ENCODE measurements around the gene MYEOV.

The MYEOV gene

GRCh38 chr11:69298267-69299022 lies 4.5 kb downstream of the MYEOV start:
- peak overlapping the region in 2 of 7 experiments; percentile 4 to 5 for H3K4me3 ChIP-seq
- peak overlapping the region in 20 of 21 experiments; percentile 4 to 85 (median 74) for H3K27ac ChIP-seq

DNA sequence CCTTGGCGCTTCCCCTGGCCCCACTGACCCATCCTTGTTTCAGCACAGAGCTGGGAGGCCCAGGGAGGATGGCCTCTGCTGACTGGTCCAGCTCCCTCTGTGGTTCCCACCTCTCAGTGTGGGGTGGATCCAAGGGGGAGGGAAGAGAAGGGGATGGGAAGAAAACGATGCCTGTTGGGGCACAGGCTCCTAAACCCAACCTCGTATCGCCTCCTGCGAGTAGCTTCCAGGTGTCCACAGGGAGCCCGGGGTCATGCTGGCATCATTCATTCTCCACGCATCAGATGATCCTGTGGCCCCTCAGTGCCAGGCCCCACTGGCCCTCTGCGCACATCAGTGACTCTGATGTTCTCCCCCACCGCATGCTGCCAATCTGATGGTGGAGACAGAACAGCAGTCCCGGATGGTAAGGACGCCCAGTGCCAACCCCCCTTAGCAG lies 5.1 kb downstream of the MYEOV start:
- peak overlapping the region in 19 of 21 experiments; percentile 3 to 85 (median 74) for H3K27ac ChIP-seq
- H3K4me3 ChIP-seq, result no peak overlapping the region

GRCh38 chr11:69299572-69299971 lies 5.6 kb downstream of the MYEOV start:
- Histone ChIP-seq H3K27ac (peak overlapping the region in 7 of 21 experiments; percentile 3 to 82 (median 55)), H3K4me3 (no peak overlapping the region)

GRCh38 chr11:69300120-69301060 lies 6.4 kb downstream of the MYEOV start:
- Histone ChIP-seq H3K4me3 (no peak overlapping the region), H3K27ac (peak overlapping the region in 8 of 21 experiments; percentile 10 to 82 (median 52))

DNA sequence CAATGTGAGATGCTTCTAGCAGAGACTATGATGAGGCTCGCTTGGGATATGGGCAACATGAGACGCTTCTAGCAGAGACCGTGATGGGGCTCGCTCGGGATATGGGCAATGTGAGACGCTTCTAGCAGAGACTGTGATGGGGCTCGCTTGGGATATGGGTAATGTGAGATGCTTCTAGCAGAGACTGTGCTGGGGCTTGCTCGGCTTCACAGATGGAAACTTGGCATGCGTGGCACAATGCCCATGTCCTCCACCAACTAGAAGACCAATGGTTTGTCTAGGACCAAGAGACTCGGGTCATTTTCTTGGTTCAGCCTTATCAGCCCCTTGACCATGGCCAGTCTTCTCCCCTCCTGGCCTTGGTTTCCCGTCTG lies 7.1 kb downstream of the MYEOV start:
- Histone ChIP-seq H3K27ac (peak overlapping the region in 3 of 21 experiments; percentile 4 to 82 (median 61)), H3K4me3 (no peak overlapping the region)

- H3K27ac ChIP-seq, result peak overlapping the region in 13 of 21 experiments; percentile 0 to 82 (median 29)
- no peak overlapping the region for H3K4me3 ChIP-seq
Measured at GRCh38 chr11:69301455-69302401, 7.8 kb downstream of the MYEOV start.

- Histone ChIP-seq H3K27ac (peak overlapping the region in 11 of 21 experiments; percentile 4 to 82 (median 32)), H3K4me3 (no peak overlapping the region)
Measured at GRCh38 chr11:69302447-69303020, 8.6 kb downstream of the MYEOV start.

DNA sequence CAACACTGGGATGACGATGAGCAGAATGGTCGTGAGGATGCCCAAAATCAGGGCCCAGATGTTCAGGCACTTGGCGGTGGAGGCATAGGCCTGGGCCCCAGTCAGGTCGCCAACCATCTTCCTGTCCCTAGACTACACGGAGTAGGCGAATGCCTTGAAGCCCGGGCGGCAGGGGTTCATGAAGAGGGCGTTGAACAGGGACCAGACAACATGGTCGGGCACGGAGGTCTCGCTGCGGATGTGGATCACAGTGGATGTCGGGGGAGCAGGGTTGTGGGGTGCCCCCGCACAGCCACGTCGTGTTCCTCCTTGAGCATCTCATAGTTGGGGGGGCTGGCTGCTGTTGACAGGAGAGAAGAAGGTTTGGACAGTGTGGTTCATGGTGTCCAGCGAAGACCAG lies 9.5 kb downstream of the MYEOV start:
- H3K4me3 ChIP-seq, result no peak overlapping the region
- H3K27ac ChIP-seq, result no peak overlapping the region

DNA sequence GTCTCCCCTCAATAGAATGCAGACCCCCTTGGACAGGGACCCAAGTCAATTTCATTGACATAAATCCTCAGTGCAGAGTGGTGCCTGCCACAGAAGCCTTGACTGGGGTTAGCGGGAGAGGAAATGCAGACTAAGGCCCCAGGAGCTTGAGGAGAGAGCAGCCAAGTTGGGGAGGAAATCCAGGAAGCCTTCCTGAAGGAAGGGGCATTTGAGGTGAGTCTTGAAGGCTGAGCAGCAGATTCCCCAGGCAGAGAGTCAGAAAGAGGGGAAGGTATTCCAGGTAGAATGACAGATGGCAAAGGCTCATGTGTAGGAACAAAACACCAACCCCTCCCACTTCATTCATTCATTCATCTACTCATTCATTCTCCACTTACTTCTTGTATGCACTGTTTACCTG lies 10.3 kb downstream of the MYEOV start:
- H3K27ac ChIP-seq, result no peak overlapping the region
- H3K4me3 ChIP-seq, result no peak overlapping the region

- H3K4me3 ChIP-seq, result no peak overlapping the region
- H3K27ac ChIP-seq, result no peak overlapping the region
Measured at GRCh38 chr11:69304686-69305085, 10.7 kb downstream of the MYEOV start.

GRCh38 chr11:69305885-69306540 lies 12.1 kb downstream of the MYEOV start:
- Histone ChIP-seq H3K27ac (no peak overlapping the region), H3K4me3 (no peak overlapping the region)

DNA sequence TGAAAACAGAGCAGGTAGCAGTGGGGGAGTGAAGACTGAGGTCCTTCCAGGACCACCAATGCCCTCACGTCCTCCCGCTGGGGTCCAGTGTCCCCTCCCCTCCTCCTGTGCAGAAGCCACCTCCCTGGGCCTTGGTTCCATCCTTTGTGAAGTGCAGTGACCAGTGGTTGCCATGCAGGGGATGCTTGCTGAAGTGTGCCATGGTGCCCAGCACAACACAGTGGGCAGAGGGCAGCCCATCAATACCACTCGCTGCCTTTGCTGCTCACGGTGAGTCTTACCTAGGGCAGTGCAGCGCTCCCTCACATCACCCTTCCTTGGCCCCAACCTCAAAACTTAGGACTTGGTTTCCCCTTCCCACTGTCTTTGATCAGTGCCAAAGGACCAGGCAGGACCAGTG lies 12.9 kb downstream of the MYEOV start:
- Histone ChIP-seq H3K27ac (no peak overlapping the region), H3K4me3 (no peak overlapping the region)

- no peak overlapping the region for H3K4me3 ChIP-seq
- no peak overlapping the region for H3K27ac ChIP-seq
Measured at GRCh38 chr11:69307421-69307820, 13.5 kb downstream of the MYEOV start.

DNA sequence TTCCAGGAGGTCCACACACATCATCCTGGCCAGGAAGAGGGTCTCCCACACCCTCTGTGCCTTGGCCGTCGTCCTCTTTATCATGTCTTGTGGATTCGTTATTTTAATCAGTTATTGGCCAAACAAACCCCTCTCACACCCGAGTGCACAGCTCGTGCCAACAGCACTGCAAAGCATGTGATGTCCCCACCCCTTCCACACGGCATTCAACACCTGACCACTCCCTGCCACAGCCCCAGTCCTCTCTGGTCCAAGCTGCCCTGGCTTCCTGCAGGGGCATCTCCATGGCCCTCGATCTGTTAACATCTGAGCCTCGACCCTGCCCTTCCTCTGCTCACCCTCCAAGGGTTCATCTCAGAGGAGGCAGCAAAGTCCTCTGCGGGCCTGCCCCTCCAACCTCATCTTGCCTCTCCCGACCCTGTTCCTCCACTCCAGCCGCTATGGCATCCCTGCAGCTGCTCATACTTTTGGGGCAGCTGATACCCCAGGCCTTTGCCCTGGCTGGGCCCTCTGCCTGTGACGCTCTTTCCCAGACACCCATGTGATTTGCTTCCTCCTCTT lies 14.0 kb downstream of the MYEOV start:
- H3K27ac ChIP-seq, result no peak overlapping the region

DNA sequence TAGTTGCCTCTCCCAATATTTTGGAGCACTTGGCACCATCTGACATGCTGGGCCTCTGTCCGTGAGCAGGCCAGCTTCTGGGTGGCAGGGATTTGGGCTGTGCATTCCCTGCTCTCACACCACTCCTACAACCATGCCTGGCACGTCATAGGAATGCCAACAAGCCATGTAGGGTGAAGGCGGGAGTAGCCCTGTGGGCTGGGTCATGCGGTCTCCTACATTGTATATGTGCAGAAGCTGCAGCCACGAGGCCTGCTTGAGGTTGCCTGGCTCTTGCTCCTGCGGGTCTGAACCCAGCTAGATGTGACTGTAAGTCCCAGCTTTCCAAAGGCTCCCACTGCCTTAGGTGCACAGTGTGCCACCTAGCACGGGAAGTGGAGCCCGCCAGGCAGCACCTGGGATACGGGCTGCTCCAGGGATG lies 14.5 kb downstream of the MYEOV start:
- no peak overlapping the region for H3K4me3 ChIP-seq
- H3K27ac ChIP-seq, result no peak overlapping the region

More for the DNA sequence above, 14.0 kb downstream of the MYEOV start:
- no peak overlapping the region for H3K4me3 ChIP-seq

DNA sequence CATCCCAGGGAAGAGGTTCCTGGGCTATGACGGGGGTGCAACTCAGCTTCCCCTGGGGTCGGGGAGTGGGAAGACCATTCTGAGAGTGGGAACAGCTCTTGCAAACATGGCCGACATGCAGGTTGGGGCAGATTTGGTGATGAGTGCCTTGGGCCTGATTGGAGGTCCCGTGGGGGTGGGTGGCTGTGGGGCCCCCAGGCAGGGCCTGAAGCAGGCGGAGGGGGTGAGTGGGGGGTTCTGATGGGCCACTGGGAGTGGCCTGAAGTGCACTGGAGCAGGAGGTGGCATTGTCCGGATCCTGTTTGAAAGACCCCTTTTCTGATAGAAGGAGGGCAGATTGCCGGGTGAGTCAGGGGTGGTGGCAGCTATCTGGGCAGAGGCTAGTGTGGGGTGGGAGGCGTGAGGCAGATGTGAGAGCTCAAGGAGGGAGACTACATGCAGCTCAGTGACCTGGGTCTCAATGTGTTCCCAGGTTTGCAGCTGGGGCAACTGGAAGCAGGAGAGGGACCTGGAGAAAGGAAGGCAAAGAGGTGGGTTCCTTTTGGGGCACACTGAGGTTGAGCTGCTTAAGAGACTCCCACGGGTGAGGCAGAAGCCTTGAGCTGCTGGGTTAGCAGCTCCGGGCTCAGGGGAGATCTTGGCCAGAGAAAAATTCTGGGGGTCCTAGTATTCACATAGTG lies 15.1 kb downstream of the MYEOV start:
- Histone ChIP-seq H3K27ac (no peak overlapping the region), H3K4me3 (no peak overlapping the region)

- H3K27ac ChIP-seq, result no peak overlapping the region
Measured at GRCh38 chr11:69309631-69310280, 15.8 kb downstream of the MYEOV start.

More at GRCh38 chr11:69309631-69310280, 15.8 kb downstream of the MYEOV start:
- H3K4me3 ChIP-seq, result no peak overlapping the region

Data from skin epidermis (tissue), 12 donors.